ENCODE data around the gene CFAP73.

Gene CFAP73

GRCh38 chr12:113105606-113106271 is 43.8 kb upstream of the CFAP73 start:
- Histone ChIP-seq H3K4me3 (no peak overlapping the region), H3K27ac (no peak overlapping the region)
- no peak for TF ChIP-seq CTCF (IDR thresholded peaks at IDR 0.05)
- no peak for DNase-seq (ENCODE audit: low spot score)

GRCh38 chr12:113106361-113106760 is 43.2 kb upstream of the CFAP73 start:
- DNase-seq (ENCODE audit: low spot score) = no peak
- no peak for TF ChIP-seq CTCF (IDR thresholded peaks at IDR 0.05)
- H3K27ac ChIP-seq = no peak overlapping the region
- H3K4me3 ChIP-seq = no peak overlapping the region

GRCh38 chr12:113108308-113108707 is 41.2 kb upstream of the CFAP73 start:
- no peak overlapping the region for H3K4me3 ChIP-seq
- no peak for TF ChIP-seq CTCF (IDR thresholded peaks at IDR 0.05)
- DNase-seq (ENCODE audit: low spot score) = no peak
- no peak overlapping the region for H3K27ac ChIP-seq

- no peak overlapping the region for H3K27ac ChIP-seq
- no peak overlapping the region for H3K4me3 ChIP-seq
- no peak for TF ChIP-seq CTCF (IDR thresholded peaks at IDR 0.05)
- no peak for DNase-seq (ENCODE audit: low spot score)
Measured at GRCh38 chr12:113109360-113109759, 40.2 kb upstream of the CFAP73 start.

- TF ChIP-seq CTCF (IDR thresholded peaks at IDR 0.05) = no peak
- Histone ChIP-seq H3K4me3 (no peak overlapping the region), H3K27ac (no peak overlapping the region)
- DNase-seq (ENCODE audit: low spot score) = no peak
Measured at GRCh38 chr12:113109872-113110599, 39.5 kb upstream of the CFAP73 start.

- H3K4me3 ChIP-seq = no peak overlapping the region
- DNase-seq (ENCODE audit: low spot score) = no peak
- H3K27ac ChIP-seq = no peak overlapping the region
- TF ChIP-seq CTCF (IDR thresholded peaks at IDR 0.05) = no peak
Measured at GRCh38 chr12:113111247-113111646, 38.3 kb upstream of the CFAP73 start.

Measured in coronary artery (tissue), 2 donors.